ENCODE measurements around the gene KMO.
A peak's percentile ranks its signal among the peaks of the same experiment; 100 is the strongest.

DNA sequence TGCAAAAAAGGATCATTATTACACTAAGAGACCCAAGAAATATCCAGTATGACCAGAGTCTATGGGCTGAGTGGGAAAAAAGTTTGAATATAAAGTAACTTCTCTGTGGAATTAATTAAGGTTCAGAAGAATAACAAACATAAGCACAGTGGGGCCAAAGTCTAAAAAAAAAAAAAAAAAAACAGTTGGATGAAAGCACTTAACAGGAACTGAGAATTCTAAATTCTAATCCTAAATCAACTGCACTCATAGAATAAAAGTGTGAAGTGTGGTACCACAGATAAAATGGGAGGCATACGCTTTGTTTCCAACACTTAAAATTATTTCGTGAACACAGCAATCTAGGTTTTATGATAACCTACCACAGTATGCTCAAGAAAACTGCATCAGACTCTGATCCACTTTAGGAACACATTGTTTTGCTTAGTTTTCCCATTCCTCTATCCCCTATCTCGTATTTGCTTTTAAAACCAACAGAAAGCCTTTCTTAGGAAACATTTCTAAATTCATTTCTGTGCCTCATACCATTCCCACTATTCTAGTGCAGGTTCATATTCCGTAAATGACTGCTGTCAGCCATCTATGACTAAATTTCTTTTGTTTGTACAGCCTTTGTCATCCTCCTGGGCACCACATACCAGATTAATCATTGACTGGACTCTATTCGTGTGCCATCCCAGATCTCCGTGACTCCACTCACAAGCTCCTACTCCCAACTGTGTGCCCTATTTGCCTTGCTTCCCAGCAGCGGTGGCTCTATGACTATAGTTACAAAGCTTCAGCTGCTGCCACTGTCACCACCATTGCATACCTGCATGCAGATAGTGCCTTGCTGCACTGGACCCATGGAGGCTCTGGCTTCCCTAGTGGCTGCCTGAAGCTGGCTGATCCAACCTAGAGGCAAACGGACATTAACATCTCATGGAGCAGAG, 83.1 kb downstream of the KMO start:
- TF ChIP-seq, protein P1, sequence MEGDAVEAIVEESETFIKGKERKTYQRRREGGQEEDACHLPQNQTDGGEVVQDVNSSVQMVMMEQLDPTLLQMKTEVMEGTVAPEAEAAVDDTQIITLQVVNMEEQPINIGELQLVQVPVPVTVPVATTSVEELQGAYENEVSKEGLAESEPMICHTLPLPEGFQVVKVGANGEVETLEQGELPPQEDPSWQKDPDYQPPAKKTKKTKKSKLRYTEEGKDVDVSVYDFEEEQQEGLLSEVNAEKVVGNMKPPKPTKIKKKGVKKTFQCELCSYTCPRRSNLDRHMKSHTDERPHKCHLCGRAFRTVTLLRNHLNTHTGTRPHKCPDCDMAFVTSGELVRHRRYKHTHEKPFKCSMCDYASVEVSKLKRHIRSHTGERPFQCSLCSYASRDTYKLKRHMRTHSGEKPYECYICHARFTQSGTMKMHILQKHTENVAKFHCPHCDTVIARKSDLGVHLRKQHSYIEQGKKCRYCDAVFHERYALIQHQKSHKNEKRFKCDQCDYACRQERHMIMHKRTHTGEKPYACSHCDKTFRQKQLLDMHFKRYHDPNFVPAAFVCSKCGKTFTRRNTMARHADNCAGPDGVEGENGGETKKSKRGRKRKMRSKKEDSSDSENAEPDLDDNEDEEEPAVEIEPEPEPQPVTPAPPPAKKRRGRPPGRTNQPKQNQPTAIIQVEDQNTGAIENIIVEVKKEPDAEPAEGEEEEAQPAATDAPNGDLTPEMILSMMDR (CRISPR knock-in tag; IDR thresholded peaks at IDR 0.05) = no peak
- TF ChIP-seq NR2C2 (CRISPR knock-in tag; IDR thresholded peaks at IDR 0.05; ENCODE audit: borderline replicate concordance) (no peak), ZNF121 (CRISPR knock-in tag; IDR thresholded peaks at IDR 0.05) (peak; percentile 20; the same call in 1 of the 2 replicates), POLR2A (IDR thresholded peaks at IDR 0.05; ENCODE audit: insufficient read depth in 1 of 2, low read depth in 2 of 2, low read length in 2 of 2) (no peak), ELF1 (CRISPR knock-in tag; IDR thresholded peaks at IDR 0.05) (no peak)
- TF ChIP-seq, protein P2, sequence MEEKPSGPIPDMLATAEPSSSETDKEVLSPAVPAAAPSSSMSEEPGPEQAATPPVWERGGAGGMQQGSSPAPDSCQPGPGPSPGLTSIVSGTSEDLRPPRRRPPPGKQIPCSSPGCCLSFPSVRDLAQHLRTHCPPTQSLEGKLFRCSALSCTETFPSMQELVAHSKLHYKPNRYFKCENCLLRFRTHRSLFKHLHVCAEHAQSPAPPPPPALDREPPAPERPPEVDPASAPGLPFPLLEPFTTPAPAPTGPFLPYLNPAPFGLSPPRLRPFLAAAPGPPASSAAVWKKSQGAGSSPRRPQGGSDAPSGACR (CRISPR knock-in tag; IDR thresholded peaks at IDR 0.05) = no peak

Measured in HepG2 (cell line).